NCI-H774 (cell line): Measurements from ENCODE around the gene MAP1A.
A peak's percentile ranks its signal among the peaks of the same experiment; 100 is the strongest.

ENCODE experiments used
- DNase-seq: peaks from one replicate; lab custom pipeline; 2025; lab: John Stamatoyannopoulos, UW

The MAP1A gene

DNA sequence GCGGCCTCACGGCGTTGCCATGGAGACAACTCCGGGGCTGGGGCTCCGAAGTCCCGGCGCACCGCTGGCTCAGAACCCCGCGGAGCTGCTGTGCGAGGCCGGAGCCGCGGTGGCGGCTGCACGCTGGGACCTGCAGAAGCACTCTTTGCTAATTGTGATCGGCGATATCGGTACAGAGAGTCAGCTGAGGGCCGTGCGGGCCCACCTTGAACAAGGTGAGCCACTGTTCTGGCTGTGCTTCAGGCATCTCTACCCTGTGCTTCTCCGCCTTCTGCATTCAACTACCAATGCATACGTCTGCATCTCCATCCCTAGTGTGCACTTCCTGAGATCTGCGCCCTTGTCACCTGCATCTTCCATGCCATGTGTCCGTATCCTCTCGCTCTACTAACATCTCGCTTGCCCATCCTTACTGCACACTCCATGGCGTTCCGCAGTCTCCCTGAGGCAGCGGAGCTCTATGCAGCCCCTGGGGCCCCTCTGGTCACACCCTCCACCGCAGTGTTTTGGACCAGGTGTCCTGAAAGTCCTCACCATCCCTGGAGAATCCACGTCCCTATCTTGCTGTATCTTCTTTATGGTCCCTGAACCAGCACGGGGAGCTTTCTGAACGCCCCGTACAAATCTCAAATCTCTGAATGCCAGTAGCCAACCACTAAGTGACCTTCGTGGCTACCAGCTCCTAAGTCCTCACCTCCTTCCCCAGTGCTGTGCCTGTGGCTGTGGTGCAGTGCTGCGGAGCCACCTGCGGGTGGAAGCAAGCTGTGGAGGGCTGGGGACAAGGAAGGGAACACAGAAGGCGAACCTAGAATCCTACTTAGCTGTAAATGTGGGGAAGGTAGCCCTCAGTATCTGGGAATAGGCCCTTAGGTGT, 6.2 kb upstream of the MAP1A start:
- DNase-seq = no peak

DNA sequence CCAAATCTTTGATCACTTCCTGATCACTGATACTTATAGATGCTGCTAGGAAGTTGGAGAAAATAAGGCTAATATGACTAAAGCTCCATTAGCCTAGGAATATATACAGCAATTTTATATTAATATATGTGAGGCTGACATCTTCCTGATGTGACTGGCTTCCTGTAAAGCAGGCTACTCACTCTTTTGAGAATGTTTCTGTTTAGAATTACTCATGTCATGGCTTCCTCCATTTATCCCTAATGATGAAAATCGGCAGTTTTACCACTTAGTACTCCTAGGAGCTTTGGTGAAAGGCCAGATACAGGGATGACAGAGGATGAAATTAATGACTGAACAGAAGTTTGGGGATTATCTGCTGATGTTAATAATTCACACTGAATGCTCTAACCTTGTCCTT, 3.9 kb upstream of the MAP1A start:
- no peak for DNase-seq

DNA sequence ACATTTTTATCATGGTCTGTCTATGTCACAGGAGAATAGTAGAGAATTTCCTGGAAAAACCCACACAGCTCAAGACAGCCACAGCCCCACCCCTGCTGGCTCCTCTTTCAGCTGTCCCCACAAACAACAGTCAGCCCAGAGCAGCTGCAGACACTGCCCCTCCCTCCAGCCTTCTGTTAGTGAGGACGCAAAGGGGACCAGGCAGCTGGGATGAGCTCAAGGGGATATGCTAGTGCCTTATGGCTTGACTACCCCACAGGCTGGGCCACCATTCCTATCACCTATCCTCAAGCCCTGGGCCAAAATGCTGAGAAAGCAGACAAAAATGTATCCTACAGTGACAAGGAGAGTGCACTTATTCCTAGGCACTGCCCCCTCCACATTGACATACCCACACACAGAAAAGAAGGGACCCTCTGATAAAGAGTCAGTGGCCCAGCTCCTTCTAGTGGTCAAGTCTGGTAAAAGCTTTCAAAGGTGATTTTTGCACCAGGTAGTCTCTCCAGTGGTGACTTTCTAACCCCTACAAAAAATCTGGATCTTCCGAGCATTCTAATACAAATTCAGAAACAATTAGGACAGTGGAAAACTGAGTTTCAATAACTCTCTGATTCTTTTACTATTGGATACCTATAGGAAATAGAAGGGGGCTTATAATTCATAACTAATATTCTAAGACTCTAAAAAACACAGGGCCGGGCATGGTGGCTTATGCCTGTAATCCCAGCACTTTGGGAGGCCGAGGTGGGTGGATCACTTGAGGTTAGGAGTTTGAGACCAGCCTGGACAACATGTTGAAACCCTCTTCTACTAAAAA, 3.0 kb upstream of the MAP1A start:
- peak; percentile 8 for DNase-seq

DNA sequence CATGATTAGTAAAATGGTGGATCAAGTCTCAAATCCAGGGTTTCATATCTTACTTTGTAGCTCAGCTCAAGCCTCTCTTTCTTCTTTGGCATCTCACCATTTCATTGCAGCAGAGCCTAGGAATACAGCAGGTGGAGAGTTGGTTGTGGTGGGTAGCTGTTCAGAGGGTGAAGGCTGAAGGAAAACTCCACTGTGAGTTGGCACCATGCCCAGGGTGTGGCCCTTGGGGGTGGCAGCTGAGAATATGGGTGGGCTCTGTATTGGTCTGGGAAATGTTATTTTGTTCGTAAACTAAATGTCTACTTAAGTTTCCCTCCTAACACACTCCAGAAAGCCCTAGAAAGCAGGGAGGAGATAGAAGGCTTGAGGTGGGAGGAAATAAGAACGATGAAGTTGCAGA, 1.7 kb upstream of the MAP1A start:
- DNase-seq = no peak

DNA sequence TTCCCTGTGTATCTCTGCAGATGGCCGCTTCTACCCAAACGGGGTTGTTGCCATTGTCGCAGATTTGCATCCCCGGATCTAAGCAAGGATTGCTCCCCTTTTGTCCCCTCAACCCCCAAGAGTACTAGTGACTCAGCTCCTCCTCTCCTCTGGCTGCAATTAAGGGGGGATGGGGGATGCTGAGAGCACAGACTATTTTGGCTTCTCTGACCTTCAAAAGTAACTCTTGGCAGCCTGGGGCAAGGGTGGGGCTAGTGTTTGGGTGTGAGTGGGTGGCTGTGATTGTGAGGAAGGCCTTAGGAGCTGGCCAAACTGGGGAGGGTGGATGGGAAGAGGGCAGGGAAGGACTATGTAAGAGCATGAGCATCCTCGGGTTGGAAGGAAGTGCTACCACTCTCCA, 1.2 kb upstream of the MAP1A start:
- DNase-seq = no peak

DNA sequence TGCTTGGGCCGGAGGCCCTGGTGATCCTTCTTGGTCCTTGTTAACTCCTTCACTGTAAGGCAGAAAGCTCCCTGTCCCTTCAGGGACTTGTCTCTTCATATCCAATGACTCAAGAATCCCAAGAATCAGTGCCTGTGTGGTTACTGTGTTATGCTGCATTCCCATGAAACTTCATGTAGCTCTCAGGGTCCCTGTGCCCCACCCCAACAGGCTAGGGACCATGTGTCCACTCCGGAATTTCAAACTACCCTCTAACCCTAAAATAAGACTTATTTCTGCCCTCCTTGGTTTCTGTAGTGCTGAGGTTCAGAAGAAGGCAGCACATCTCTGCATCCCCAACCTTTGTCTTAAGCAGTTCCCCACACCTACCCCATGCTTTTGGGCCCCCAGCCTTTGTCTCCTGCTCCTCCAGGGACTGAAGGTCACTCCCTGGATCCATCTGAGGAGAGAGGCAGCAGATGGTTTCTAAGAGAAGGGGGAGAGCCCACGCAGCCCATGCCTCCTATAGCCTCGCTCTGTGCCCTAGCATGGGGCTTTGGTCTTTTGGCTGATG, 531 bp upstream of the MAP1A start:
- no peak for DNase-seq

DNA sequence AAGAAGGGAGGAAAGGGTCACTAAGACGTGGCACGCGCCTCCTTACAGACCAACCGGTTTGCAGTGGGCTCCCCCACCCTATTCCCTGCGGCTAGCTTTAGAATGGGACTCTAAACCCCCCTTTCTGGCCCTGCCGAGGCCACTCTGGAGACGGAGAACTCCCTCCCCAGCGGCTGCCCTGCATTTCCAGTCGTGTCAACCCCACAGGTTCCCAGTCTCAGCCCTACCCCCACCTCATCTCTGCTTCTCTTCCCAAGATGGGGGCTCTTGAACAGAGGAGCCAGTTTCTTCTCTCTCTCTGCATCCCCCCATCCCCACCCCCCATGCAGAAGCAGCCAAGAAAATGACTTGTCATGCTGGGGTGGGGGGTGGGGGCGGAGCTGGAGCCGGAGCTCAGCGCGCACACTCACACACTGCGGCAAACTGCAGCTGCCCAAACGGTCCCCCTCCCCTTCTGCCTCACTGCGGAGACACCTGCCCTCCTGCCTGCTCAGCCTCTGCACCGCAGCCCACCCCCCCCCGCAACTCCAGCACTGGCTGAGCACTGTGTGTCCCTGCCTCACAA, 871 bp downstream of the MAP1A start:
- peak; percentile 45 for DNase-seq

DNA sequence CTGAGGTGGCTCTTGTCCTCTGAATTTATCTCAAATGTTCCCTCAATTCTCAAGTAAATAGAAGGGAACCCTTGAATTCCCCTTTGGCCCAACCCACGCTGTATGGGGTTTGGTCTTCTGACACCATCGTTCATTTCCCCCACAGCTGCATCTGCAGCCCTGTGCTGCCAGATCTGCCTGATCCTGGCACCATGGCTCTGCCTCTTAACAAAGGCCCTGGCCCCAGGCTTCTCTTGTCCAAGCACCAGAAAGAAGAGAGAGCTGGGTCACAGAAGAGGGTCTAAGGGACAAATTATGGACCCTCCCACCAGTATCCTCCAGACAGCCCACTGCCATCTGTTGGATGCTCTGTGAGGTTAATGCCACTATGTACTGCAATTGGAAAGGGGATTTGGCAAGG, 1.8 kb downstream of the MAP1A start:
- DNase-seq = no peak

DNA sequence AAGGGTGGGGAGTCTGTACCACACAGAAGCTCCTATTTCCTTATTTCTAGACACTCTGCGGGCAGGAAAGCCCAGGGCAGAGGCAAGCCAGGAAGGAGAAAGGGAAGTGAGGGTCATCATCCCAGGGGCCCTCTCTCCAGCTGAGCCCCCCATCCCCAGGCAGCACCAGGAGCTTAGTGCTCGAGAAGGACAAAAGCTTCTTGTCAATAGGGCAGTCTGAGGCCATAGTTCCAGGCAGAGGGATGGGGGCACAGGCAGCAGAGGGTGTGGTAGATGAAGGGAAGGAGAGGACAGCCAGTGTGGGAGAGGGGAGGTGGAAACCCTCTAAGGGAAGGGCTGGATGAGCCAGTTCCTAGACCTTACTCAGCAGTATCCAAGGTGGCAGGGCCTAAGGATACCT, 2.7 kb downstream of the MAP1A start:
- DNase-seq = no peak

DNA sequence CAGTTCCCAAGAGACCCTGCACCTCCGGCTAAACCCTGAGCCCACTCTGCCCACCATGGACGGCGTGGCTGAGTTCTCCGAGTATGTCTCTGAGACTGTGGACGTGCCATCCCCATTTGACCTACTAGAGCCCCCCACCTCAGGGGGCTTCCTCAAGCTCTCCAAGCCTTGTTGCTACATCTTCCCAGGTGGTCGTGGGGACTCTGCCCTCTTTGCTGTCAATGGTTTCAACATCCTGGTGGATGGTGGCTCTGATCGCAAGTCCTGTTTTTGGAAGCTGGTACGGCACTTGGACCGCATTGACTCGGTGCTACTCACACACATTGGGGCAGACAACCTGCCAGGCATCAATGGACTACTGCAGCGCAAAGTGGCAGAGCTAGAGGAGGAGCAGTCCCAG, 4.0 kb downstream of the MAP1A start:
- no peak for DNase-seq

DNA sequence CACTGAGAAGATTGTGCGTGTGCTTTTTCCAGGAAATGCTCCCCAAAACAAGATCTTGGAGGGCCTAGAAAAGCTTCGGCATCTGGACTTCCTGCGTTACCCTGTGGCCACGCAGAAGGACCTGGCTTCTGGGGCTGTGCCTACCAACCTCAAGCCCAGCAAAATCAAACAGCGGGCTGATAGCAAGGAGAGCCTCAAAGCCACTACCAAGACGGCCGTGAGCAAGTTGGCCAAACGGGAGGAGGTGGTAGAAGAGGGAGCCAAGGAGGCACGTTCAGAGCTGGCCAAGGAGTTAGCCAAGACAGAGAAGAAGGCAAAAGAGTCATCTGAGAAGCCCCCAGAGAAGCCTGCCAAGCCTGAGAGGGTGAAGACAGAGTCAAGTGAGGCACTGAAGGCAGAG, 4.8 kb downstream of the MAP1A start:
- no peak for DNase-seq

DNA sequence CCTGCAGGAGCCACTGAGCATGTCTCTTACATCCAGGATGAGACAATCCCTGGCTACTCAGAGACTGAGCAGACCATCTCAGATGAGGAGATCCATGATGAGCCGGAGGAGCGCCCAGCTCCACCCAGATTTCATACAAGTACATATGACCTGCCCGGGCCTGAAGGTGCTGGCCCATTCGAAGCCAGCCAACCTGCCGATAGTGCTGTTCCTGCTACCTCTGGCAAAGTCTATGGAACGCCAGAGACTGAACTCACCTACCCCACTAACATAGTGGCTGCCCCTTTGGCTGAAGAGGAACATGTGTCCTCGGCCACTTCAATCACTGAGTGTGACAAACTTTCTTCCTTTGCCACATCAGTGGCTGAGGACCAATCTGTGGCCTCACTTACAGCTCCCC, 6.2 kb downstream of the MAP1A start:
- DNase-seq = no peak

DNA sequence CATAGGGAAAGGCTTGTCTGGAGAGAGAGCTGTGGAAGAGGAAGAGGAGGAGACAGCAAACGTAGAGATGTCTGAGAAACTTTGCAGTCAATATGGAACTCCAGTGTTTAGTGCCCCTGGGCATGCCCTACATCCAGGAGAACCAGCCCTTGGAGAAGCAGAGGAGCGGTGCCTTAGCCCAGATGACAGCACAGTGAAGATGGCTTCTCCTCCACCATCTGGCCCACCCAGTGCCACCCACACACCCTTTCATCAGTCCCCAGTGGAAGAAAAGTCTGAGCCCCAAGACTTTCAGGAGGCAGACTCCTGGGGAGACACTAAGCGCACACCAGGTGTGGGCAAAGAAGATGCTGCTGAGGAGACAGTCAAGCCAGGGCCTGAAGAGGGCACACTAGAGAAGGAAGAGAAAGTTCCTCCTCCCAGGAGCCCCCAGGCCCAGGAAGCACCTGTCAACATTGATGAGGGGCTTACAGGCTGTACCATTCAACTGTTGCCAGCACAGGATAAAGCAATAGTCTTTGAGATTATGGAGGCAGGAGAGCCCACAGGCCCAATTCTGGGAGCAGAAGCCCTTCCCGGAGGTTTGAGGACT, 6.9 kb downstream of the MAP1A start:
- DNase-seq = no peak

DNA sequence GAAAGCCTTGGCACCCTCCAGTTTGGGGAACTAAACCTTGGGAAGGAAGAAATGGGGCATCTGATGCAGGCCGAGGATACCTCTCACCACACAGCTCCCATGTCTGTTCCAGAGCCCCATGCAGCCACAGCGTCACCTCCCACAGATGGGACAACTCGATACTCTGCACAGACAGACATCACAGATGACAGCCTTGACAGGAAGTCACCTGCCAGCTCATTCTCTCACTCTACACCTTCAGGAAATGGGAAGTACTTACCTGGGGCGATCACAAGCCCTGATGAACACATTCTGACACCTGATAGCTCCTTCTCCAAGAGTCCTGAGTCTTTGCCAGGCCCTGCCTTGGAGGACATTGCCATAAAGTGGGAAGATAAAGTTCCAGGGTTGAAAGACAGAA, 7.7 kb downstream of the MAP1A start:
- no peak for DNase-seq

DNA sequence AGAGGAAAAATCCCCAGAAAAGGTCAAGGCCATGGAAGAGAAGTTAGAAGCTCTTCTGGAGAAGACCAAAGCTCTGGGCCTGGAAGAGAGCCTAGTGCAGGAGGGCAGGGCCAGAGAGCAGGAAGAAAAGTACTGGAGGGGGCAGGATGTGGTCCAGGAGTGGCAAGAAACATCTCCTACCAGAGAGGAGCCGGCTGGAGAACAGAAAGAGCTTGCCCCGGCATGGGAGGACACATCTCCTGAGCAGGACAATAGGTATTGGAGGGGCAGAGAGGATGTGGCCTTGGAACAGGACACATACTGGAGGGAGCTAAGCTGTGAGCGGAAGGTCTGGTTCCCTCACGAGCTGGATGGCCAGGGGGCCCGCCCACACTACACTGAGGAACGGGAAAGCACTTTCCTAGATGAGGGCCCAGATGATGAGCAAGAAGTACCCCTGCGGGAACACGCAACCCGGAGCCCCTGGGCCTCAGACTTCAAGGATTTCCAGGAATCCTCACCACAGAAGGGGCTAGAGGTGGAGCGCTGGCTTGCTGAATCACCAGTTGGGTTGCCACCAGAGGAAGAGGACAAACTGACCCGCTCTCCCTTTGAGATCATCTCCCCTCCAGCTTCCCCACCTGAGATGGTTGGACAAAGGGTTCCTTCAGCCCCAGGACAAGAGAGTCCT, 9.0 kb downstream of the MAP1A start:
- DNase-seq = no peak

DNA sequence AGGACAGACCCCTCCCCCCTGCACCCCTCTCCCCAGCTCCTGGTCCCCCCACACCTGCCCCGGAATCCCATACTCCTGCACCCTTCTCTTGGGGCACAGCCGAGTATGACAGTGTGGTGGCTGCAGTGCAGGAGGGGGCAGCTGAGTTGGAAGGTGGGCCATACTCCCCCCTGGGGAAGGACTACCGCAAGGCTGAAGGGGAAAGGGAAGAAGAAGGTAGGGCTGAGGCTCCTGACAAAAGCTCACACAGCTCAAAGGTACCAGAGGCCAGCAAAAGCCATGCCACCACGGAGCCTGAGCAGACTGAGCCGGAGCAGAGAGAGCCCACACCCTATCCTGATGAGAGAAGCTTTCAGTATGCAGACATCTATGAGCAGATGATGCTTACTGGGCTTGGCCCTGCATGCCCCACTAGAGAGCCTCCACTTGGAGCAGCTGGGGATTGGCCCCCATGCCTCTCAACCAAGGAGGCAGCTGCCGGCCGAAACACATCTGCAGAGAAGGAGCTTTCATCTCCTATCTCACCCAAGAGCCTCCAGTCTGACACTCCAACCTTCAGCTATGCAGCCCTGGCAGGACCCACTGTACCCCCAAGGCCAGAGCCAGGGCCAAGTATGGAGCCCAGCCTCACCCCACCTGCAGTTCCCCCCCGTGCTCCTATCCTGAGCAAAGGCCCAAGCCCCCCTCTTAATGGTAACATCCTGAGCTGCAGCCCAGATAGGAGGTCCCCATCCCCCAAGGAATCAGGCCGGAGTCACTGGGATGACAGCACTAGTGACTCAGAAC, 9.8 kb downstream of the MAP1A start:
- no peak for DNase-seq

DNA sequence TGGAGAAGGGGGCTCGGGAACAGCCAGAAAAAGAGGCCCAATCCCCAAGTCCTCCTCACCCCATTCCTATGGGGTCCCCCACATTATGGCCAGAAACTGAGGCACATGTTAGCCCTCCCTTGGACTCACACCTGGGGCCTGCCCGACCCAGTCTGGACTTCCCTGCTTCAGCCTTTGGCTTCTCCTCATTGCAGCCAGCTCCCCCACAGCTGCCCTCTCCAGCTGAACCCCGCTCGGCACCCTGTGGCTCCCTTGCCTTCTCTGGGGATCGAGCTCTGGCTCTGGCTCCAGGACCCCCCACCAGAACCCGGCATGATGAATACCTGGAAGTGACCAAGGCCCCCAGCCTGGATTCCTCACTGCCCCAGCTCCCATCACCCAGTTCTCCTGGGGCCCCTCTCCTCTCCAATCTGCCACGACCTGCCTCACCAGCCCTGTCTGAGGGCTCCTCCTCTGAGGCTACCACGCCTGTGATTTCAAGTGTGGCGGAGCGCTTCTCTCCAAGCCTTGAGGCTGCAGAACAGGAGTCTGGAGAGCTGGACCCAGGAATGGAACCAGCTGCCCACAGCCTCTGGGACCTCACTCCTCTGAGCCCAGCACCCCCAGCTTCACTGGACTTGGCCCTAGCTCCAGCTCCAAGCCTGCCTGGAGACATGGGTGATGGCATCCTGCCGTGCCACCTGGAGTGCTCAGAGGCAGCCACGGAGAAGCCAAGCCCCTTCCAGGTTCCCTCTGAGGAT, 10.6 kb downstream of the MAP1A start:
- DNase-seq = no peak

DNA sequence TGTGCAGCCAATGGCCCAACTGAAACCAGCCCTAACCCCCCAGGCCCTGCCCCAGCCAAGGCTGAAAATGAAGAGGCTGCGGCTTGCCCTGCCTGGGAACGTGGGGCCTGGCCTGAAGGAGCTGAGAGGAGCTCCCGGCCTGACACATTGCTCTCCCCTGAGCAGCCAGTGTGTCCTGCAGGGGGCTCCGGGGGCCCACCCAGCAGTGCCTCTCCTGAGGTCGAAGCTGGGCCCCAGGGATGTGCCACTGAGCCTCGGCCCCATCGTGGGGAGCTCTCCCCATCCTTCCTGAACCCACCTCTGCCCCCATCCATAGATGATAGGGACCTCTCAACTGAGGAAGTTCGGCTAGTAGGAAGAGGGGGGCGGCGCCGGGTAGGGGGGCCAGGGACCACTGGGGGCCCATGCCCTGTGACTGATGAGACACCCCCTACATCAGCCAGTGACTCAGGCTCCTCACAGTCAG, 11.2 kb downstream of the MAP1A start:
- no peak for DNase-seq

DNA sequence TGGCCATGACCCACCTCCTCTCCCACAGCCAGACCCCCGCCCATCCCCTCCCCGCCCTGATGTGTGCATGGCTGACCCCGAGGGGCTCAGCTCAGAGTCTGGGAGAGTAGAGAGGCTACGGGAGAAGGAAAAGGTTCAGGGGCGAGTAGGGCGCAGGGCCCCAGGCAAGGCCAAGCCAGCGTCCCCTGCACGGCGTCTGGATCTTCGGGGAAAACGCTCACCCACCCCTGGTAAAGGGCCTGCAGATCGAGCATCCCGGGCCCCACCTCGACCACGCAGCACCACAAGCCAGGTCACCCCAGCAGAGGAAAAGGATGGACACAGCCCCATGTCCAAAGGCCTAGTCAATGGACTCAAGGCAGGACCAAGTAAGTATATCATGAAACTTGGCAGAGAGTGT, 11.7 kb downstream of the MAP1A start:
- DNase-seq = no peak
